ENCODE data around the gene CSNK2B. TPM values are rescaled to one million over a fixed set of nuclear protein-coding genes. Genes with fewer than 3 reads are reported as not detected.

The CSNK2B gene
- total and polyA plus RNA-seq, 9 of the 15 experiments (the other 6 are each of a cell fraction or from before 2014, with no cell fraction given), result 120 to 1,126 (median 529) TPM

- TF ChIP-seq E2F8 (IDR thresholded peaks at IDR 0.05; ENCODE audit: low read depth, partially characterized antibody), result no peak
- TF ChIP-seq GMEB1 (CRISPR knock-in tag; IDR thresholded peaks at IDR 0.05), result no peak
- TF ChIP-seq STAT6 (CRISPR knock-in tag; IDR thresholded peaks at IDR 0.05), result peak; percentile 53; the same call in 1 of the 2 replicates
- no peak for TF ChIP-seq E2F5 (CRISPR knock-in tag; IDR thresholded peaks at IDR 0.05)
- TF ChIP-seq RB1 (IDR thresholded peaks at IDR 0.05; ENCODE audit: low read depth), result 0 out of 2 replicates have a peak, but pooled peaks have one; percentile 30
- no peak for TF ChIP-seq LEF1 (IDR thresholded peaks at IDR 0.05)
- no peak for TF ChIP-seq FOXJ2 (tag; IDR thresholded peaks at IDR 0.05)
- TF ChIP-seq CBFB (CRISPR knock-in tag; IDR thresholded peaks at IDR 0.05), result no peak
- no peak for TF ChIP-seq ZNF76 (CRISPR knock-in tag; IDR thresholded peaks at IDR 0.05; ENCODE audit: borderline replicate concordance)
- no peak for TF ChIP-seq NFE2L1 (tag; IDR thresholded peaks at IDR 0.05; ENCODE audit: borderline replicate concordance, low read depth)
- TF ChIP-seq SMAD2 (IDR thresholded peaks at IDR 0.05; ENCODE audit: low read depth, low read length), result no peak
- TF ChIP-seq ZNF740 (CRISPR knock-in tag; IDR thresholded peaks at IDR 0.05), result no peak
- 0 out of 4 replicates have a peak, but pooled peaks of 1 of the 2 experiments have one; percentile 9 for TF ChIP-seq ZNF740 (tag; IDR thresholded peaks at IDR 0.05)
- TF ChIP-seq CREB3 (tag; conservative IDR thresholded peaks at IDR 0.05; ENCODE audit: low read depth), result no peak
These were observed 25.8 kb downstream of the CSNK2B start (continued) for GRCh38 chr6:31691564-31692108.
